ENCODE measurements around the gene NCKAP5. TPM values are rescaled to one million over a fixed set of nuclear protein-coding genes. Genes with fewer than 3 reads are reported as not detected.

Gene NCKAP5
- total and polyA plus RNA-seq, 9 of the 15 experiments (the other 6 are each of a cell fraction or from before 2014, with no cell fraction given): not detected

DNA sequence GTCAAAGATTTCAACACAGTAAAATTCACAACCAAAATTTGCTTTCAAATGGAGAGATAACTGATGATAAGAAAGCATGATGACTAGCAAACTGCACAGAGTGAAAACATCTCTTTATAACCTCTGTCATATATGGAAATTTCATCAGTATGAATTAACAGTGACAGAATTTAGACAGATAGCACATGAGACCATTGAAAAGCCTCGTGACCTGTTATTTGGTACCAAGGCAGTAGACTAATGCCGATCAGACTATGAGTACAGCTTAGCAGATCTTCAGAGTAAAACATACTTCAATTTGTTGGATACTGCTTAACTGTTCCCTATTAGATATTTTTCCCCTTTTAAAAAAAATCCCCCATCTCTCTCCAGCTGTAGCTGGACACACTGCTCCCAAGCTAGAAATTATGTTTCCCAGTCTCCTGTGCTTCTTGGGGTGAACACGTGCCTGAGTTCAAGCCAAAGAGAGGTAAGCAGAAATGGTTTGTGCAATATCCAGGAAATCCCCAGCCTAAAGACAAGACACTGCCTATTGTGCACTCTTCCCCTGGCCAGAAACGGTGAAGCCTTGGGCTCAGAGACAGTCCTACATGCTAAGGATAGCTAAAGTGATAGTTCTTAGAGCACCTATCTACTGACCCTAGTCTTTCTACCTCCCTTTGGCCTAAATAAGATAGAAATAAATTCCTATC, 256.1 kb downstream of the NCKAP5 start:
- Histone ChIP-seq H3K4me1 (replicated peaks in 1 of 2; ENCODE audit: control insufficient read depth in 2 of 2, insufficient read depth in 2 of 2, low read length in 2 of 2) (no peaks in the 10 kb centered on the region), H3K27me3 (ENCODE audit: control insufficient read depth in 2 of 2, insufficient read depth in 2 of 2, low read length in 2 of 2) (no peaks in the 10 kb centered on the region), H2AFZ (ENCODE audit: low read depth, low read length) (no peak overlapping the region), H3K9me1 (ENCODE audit: control insufficient read depth, insufficient read depth, low read length) (no peaks in the 10 kb centered on the region), H4K20me1 (replicated peaks; ENCODE audit: control insufficient read depth, insufficient read depth, low read length) (no peaks in the 10 kb centered on the region), H3K4me3 (no peak overlapping the region), H3K36me3 (ENCODE audit: control insufficient read depth, insufficient read depth, low read length) (no peaks in the 10 kb centered on the region), H3K9me3 (replicated peaks; ENCODE audit: control insufficient read depth, insufficient read depth, low read depth, low read length) (no peaks in the 10 kb centered on the region), H3K9ac (ENCODE audit: insufficient read depth in 1 of 2, low read depth in 2 of 2, low read length in 2 of 2) (no peak overlapping the region), H3K4me2 (ENCODE audit: insufficient read depth, low read length) (no peak overlapping the region), H3K27ac (ENCODE audit: extremely low read depth, low read depth, low read length) (no peak overlapping the region), H3K79me2 (ENCODE audit: control insufficient read depth, insufficient read depth, low read length) (no peaks in the 10 kb centered on the region)
- ChIA-PET POLR2A (interaction anchor here (0.6 kb wide), 1 partner anchor 1158 kb away, joined by 3 read pairs; no protein-coding TSS in a partner anchor), CTCF (ENCODE audit: low intra/inter-chr PET ratio) (no interaction called here)
- 2% methylated on average over 4 of the region's 4 CpGs for WGBS (ENCODE audit: insufficient coverage, low coverage, missing lambda C conversion rate)
- no peak for ATAC-seq
- no peak for DNase-seq (ENCODE audit: extremely low read depth in 1 of 4, low spot score in 3 of 4)
- no TSS peak for BruUV-seq (replicated peaks)
- intact Hi-C loops (cut with micrococcal nuclease): no loop called here
- FAIRE-seq: no peak
- in situ Hi-C loops (cut with MboI): no loop called here
- TF ChIP-seq, protein P1, sequence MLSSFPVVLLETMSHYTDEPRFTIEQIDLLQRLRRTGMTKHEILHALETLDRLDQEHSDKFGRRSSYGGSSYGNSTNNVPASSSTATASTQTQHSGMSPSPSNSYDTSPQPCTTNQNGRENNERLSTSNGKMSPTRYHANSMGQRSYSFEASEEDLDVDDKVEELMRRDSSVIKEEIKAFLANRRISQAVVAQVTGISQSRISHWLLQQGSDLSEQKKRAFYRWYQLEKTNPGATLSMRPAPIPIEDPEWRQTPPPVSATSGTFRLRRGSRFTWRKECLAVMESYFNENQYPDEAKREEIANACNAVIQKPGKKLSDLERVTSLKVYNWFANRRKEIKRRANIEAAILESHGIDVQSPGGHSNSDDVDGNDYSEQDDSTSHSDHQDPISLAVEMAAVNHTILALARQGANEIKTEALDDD (IDR thresholded peaks at IDR 0.05): no peak
- TF ChIP-seq, protein P2, sequence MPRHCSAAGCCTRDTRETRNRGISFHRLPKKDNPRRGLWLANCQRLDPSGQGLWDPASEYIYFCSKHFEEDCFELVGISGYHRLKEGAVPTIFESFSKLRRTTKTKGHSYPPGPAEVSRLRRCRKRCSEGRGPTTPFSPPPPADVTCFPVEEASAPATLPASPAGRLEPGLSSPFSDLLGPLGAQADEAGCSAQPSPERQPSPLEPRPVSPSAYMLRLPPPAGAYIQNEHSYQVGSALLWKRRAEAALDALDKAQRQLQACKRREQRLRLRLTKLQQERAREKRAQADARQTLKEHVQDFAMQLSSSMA (CRISPR knock-in tag; IDR thresholded peaks at IDR 0.05): no peak
- TF ChIP-seq ZBTB26 (CRISPR knock-in tag; IDR thresholded peaks at IDR 0.05): no peak
- no peak for TF ChIP-seq BMI1 (IDR thresholded peaks at IDR 0.05; ENCODE audit: low read length)
- TF ChIP-seq KAT8 (IDR thresholded peaks at IDR 0.05; ENCODE audit: low read depth): no peak
- TF ChIP-seq PRMT5 (CRISPR knock-in tag; IDR thresholded peaks at IDR 0.05): no peak
- no peak for TF ChIP-seq TBP (optimal IDR thresholded peaks at IDR 0.05; ENCODE audit: low read depth, low read length)
- no peak for TF ChIP-seq CEBPB (tag; IDR thresholded peaks at IDR 0.05)
- no peak for TF ChIP-seq ZFP1 (CRISPR knock-in tag; IDR thresholded peaks at IDR 0.05)
- TF ChIP-seq, protein P3, sequence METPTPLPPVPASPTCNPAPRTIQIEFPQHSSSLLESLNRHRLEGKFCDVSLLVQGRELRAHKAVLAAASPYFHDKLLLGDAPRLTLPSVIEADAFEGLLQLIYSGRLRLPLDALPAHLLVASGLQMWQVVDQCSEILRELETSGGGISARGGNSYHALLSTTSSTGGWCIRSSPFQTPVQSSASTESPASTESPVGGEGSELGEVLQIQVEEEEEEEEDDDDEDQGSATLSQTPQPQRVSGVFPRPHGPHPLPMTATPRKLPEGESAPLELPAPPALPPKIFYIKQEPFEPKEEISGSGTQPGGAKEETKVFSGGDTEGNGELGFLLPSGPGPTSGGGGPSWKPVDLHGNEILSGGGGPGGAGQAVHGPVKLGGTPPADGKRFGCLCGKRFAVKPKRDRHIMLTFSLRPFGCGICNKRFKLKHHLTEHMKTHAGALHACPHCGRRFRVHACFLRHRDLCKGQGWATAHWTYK (CRISPR knock-in tag; IDR thresholded peaks at IDR 0.05): no peak
- TF ChIP-seq SP1 (CRISPR knock-in tag; IDR thresholded peaks at IDR 0.05): no peak
- TF ChIP-seq PHB2 (IDR thresholded peaks at IDR 0.05; ENCODE audit: low read depth): no peak
- no peak for TF ChIP-seq RBM17 (IDR thresholded peaks at IDR 0.05; ENCODE audit: borderline replicate concordance, low read depth, low read length)
- no peak for TF ChIP-seq MCM2 (IDR thresholded peaks at IDR 0.05; ENCODE audit: low read depth)
- TF ChIP-seq MEF2D (tag; conservative IDR thresholded peaks at IDR 0.05; ENCODE audit: low read depth): no peak
- TF ChIP-seq, protein P4, sequence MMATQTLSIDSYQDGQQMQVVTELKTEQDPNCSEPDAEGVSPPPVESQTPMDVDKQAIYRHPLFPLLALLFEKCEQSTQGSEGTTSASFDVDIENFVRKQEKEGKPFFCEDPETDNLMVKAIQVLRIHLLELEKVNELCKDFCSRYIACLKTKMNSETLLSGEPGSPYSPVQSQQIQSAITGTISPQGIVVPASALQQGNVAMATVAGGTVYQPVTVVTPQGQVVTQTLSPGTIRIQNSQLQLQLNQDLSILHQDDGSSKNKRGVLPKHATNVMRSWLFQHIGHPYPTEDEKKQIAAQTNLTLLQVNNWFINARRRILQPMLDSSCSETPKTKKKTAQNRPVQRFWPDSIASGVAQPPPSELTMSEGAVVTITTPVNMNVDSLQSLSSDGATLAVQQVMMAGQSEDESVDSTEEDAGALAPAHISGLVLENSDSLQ (IDR thresholded peaks at IDR 0.05): no peak
- no peak for TF ChIP-seq TRIM25 (IDR thresholded peaks at IDR 0.05; ENCODE audit: borderline replicate concordance)

All from K562 (cell line).